HG02981 (cell line): ENCODE measurements around the gene SORBS1.

ENCODE experiments used
- ATAC-seq: cut with Tn5 transposase; IDR thresholded peaks from one replicate; pipeline ENCODE4 v1.9.1; 2021; ENCODE audit warnings: mild to moderate bottlenecking, moderate library complexity; ENCODE audit not compliant: unreplicated experiment

SORBS1 gene

GRCh38 chr10:95416270-95416669, 144.9 kb downstream of the SORBS1 start:
- ATAC-seq, result no peak

GRCh38 chr10:95415621-95416031, 145.5 kb downstream of the SORBS1 start:
- ATAC-seq, result no peak

GRCh38 chr10:95414844-95415485, 146.2 kb downstream of the SORBS1 start:
- no peak for ATAC-seq

- no peak for ATAC-seq
Measured at GRCh38 chr10:95414016-95414830, 146.9 kb downstream of the SORBS1 start.

- no peak for ATAC-seq
Measured at GRCh38 chr10:95413588-95413987, 147.6 kb downstream of the SORBS1 start.

GRCh38 chr10:95411635-95412034, 149.5 kb downstream of the SORBS1 start:
- no peak for ATAC-seq

DNA sequence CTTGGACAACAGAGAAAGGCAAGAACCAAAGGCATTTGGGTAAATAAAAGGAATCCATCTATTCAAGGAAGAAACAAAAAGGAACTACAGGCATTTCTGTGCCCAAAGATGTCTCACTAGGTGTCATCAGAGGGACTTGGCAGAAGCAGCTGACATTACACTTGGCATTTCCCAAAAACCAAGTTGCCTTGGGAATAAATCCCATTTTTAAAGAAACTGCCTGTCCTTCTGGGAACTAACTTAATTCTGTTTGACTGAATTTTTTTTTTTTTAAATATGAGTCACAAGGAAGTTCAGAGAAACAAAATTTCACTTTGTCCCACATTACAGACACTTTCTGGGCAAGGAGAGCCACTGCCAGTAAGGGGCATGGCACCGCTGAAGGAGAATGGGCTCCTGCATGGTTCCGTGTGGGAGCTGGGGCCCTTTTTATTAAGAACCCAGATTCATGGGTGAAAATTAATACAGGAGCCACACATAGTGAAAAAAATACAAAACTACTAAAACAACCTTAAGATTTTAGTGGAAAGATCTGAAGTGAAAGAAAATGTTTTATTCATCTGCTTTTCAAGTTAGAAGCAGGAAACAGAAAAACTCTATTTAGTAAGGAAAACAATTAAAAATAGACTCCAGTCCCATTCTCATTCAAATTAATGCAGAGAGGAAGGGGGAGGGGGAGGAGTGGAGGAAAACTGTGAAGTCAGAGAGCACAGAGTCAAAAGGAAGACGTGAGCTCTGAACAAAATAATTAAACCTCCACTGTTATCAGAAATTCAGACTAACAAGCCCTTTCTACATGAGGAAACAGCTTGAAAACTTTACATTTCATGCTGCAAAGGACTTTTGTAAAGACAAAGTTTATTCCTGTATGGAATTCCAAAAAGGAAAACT, 151.9 kb downstream of the SORBS1 start:
- no peak for ATAC-seq

DNA sequence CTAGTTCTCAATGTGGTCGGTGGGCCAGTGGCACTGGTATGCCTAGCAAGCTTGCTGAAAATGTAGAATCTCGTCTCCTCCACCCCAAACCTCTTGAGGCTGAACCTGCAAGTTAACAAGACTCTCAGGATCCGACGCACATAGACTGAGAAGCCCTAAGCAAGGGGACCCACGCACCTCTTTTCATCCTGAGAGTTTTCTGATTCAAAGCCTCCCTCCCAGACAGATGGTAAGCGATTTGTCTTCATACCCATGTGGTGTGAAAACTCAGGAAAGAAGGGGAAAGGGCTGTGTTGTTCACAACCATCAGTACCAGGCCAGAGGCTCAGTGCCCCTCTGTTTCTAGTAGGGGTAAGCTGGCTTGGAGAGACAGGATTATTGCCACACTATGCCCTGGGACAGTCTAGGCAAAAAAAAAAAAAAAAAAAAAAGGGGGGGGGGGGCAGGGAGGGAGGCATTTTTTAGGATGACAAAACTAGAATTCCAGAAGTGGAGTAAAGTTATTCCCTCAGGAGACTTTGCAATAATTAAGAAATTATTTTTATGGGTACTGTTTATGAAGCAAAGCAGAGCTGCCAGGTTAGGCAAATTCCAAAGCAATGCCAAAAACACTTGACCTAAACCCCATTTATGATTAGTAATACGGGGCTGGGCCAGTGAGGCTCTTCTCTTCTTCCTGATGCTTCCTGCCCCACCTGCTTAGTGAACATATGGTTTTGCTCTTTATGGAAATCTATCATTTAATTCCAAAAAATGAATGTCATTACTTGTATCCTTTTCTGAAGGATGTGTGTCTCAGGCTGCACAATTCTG, 152.8 kb downstream of the SORBS1 start:
- no peak for ATAC-seq

- ATAC-seq, result no peak
Measured at GRCh38 chr10:95407546-95407945, 153.6 kb downstream of the SORBS1 start.

DNA sequence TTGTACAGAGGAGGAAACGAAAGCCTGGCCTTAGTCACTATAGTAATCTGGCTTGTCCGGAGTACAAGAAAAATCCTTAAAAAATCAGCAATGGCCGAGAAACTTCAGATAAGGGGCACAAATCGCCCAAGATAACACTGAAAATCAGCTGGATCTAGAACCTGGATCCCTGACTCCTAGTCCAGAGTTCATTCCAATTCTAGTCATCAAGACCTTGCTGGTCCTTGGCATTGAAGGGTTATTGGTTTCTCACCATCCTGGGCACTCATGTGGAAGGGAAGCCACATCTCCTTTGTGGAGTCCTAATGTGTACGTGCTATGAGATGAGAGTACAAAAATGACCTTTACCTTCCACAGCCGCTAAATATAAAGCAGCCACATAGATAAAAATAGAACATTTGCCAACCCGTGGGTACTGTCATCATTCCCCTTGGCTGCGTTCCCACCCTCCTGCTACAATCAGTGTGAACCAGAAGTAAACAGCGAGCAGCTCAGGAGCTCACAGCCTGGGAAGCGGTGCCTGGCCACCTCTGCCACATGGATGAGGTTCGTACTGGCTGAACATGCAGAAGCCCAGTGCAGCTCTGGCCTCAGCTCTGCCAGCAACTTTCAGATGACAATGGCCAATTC, 154.4 kb downstream of the SORBS1 start:
- ATAC-seq, result no peak

- no peak for ATAC-seq
Measured at GRCh38 chr10:95405655-95406054, 155.5 kb downstream of the SORBS1 start.

DNA sequence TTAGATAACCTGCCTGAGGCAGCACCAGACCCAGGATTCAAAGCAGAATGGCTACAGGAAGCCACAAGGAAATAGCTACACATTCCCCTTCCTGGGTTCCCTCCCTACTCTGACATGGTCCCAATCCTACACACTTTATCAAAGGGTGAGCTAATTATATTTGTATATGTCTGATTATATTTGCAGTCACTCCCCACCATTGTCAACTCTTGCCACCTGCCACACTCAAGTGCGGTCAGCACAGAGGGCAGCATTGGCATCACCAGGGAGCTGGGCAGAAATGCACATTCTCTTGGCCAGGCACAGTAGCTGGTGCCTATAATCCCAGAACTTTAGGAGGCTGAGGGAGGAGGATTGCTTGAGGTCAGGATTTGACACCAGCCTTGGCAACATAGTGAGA, 156.3 kb downstream of the SORBS1 start:
- ATAC-seq, result no peak

DNA sequence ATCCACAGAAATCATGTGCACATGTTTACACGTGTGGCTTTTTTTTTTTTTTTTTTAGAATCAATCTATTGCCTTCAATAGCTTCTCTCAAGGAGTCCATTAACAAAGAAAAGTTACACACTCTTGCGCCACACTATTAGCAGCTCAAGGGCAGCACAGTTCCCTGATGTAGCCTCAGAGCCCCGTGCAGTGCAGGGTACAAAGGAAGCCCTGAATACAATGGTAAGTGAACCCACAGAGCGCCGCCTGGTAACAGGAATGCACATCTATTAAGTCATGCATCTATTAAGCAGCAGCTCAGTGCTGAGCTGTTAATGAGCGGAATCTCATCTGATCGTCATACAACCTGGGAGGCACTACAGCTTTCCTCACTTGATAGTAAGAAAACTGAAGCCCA, 156.7 kb downstream of the SORBS1 start:
- ATAC-seq, result no peak

GRCh38 chr10:95403700-95404461, 157.3 kb downstream of the SORBS1 start:
- no peak for ATAC-seq

DNA sequence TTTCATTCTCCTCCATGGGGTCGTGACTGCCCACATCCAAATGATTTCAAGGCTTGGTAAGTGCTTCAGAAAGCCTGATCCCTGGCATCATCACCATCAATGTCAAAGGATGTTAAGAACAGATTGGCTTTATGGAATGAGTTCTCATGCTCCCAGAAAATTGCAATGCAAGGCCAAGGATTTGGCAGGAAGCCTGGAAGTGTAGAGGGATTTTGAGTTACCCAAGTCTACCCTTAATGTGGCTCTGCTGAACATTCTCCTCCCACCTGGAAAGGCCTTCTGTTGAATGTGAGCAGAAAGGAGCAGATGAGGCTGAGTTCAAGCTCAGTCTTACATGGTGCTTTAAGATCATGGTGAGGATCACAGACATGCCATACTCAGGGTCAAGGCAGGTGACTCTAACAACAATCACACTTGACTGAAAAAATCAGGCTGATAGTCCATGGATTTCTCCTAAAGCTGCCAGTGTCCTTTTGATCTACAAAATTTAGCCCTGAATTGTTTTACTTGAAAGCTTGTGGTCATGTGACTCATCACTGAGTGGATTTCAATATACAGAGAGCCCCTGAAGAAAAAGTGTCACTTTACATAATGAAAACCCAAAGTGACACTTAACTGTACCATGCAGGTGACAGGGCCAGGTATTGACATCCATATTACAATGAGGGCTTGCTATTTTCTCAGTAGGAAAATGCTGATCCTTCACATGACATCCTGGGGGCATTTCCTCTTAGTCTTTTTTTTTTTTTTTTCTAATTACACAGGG, 159.3 kb downstream of the SORBS1 start:
- ATAC-seq, result no peak

GRCh38 chr10:95400787-95401186, 160.4 kb downstream of the SORBS1 start:
- ATAC-seq, result no peak

- ATAC-seq, result no peak
Measured at GRCh38 chr10:95399183-95399582, 162.0 kb downstream of the SORBS1 start.

- no peak for ATAC-seq
Measured at GRCh38 chr10:95397747-95398146, 163.4 kb downstream of the SORBS1 start.
